Breast epithelium (tissue), 3 donors: Measurements from ENCODE around the gene GTF2E1.

Experiments used
- POLR2A ChIP-seq: fragments of 450-650 bp; IDR thresholded peaks from one replicate; pipeline ENCODE4 v1.6.1; 2016; ENCODE audit warnings: antibody characterized with exemption, mild to moderate bottlenecking, moderate library complexity
- POLR2AphosphoS5 ChIP-seq, 3 donors: sonication (generic); formaldehyde crosslinking; IDR thresholded peaks; one replicate each; pipeline ENCODE4 v1.6.1; 2017; ENCODE audit warnings: antibody characterized with exemption in 3 of 3
- TF ChIP-seq, protein P1 (sequence below), 3 donors: fragments of 450-650 bp; IDR thresholded peaks; one replicate each; pipeline ENCODE4 v1.5.1; 2016 to 2017; ENCODE audit warnings: antibody characterized with exemption in 3 of 3, mild to moderate bottlenecking in 3 of 3, moderate library complexity in 3 of 3

GRCh38 chr3:120743556-120744195, 1.1 kb downstream of the GTF2E1 start:
- TF ChIP-seq POLR2A: no peak
- TF ChIP-seq, protein P1, sequence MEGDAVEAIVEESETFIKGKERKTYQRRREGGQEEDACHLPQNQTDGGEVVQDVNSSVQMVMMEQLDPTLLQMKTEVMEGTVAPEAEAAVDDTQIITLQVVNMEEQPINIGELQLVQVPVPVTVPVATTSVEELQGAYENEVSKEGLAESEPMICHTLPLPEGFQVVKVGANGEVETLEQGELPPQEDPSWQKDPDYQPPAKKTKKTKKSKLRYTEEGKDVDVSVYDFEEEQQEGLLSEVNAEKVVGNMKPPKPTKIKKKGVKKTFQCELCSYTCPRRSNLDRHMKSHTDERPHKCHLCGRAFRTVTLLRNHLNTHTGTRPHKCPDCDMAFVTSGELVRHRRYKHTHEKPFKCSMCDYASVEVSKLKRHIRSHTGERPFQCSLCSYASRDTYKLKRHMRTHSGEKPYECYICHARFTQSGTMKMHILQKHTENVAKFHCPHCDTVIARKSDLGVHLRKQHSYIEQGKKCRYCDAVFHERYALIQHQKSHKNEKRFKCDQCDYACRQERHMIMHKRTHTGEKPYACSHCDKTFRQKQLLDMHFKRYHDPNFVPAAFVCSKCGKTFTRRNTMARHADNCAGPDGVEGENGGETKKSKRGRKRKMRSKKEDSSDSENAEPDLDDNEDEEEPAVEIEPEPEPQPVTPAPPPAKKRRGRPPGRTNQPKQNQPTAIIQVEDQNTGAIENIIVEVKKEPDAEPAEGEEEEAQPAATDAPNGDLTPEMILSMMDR (IDR thresholded peaks at IDR 0.05): no peak
- no peak for TF ChIP-seq POLR2AphosphoS5 (IDR thresholded peaks at IDR 0.05)
